AG08396 (cell line): ENCODE results near the gene OBP2B.
"Not testable (repeated sequence)": the region's sequence is repeated elsewhere in the genome, so short reads cannot be mapped to it uniquely, and the experiment has no call there.

Experiments
- DNase-seq: peaks from one replicate; pipeline ENCODE4 v3.0.0; 2012; ENCODE audit warnings: low spot score, mixed read lengths

OBP2B gene

GRCh38 chr9:133221177-133221809 is 12.2 kb upstream of the OBP2B start:
- DNase-seq, result no peak

DNA sequence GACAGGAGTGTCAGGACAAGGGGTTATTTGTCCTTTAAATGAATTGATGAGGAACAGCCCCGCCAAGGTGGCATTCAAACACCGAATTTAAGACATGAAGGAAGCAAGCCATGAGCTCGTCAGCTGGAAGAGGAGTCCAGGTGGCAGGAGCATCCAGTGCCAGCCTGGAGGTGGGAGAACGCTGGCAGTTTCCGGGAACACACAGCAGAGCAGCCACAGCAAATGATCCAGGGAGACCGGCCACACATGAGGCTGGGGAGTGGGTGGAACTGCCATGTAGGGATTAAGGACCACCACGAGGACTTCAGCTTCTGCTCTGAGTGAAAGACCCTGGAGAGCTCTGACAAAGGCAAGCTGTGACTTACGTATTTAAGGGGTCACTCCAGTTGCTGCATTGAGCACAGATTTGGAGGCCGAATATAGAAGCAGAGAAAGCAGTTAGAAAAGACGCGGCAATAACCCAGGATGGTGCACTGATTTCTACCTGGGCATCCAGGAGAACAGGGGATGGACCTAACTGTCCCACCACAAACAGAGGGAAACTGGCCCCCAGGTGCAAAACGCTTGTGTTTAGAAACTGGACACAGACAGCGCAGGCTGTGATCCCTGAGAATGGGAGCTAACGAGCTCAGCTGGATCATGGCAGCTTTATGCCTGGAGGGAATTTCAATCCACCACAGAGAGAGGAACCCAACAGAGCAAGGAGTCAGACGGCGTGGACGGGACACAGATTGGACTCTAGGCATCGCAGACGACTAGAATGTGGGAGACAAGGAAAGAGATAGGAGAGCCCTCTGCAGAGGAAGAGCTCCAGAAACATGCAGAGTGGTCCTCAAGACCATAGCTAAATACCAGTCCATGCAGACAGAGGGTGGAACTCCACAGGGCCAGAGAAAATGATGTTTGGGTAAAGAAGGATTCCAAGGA is 9.3 kb upstream of the OBP2B start:
- not testable (repeated sequence) for DNase-seq

DNA sequence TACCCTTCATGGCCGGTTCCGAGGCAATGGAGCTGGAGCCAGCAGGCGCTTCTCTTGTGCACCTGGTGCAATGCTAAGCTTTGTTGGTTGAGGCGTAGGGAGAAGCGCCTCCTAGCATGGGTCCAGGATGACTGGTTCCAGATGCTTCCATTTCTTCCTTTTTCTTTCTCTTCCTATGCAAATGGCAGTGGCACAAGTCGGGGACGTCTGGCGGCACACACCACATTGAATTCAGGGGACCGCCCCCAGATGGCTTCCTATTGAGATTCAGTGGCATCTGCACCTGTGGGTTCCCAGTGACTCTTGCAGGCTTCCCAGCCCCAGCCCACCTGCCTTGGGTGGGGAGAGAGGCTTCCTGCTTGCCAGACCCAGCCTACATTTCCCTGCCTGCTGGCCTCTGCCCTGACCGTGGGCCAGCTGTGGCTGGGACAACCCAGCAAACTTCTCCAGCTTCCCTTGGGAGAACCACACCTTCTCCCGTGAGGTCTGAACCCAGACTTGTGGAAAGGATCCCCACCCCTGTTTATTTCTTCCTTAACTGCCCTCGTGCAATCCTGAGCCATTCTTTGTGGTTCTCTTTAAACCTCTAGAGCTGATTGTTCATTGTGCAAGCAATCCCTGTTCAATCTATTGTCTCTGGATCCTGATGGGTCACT is 8.4 kb upstream of the OBP2B start:
- DNase-seq, result not testable (repeated sequence)

- not testable (repeated sequence) for DNase-seq
Observed at GRCh38 chr9:133214276-133214675, 5.2 kb upstream of the OBP2B start.

DNA sequence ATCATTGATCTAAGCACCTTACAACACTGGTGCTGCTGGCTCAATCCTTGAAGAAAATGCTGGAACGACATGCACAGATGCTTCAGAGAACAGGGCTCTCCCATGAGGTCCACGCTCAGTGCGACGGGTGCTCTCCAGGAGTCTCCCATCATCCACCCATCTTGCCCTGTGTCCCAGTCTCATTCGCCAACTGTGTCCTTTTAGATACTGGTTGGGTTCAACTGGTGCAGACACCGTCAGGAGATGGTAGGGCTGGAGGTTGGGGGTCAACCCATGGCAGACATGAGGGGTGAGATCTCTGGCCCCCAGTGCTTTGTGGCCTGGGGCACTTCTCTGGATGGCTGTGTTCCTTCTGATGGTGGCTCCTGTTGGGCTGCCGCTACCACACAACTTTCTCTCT is 1.6 kb upstream of the OBP2B start:
- no peak for DNase-seq

- no peak for DNase-seq
Observed at GRCh38 chr9:133210202-133210532, 1.1 kb upstream of the OBP2B start.

DNA sequence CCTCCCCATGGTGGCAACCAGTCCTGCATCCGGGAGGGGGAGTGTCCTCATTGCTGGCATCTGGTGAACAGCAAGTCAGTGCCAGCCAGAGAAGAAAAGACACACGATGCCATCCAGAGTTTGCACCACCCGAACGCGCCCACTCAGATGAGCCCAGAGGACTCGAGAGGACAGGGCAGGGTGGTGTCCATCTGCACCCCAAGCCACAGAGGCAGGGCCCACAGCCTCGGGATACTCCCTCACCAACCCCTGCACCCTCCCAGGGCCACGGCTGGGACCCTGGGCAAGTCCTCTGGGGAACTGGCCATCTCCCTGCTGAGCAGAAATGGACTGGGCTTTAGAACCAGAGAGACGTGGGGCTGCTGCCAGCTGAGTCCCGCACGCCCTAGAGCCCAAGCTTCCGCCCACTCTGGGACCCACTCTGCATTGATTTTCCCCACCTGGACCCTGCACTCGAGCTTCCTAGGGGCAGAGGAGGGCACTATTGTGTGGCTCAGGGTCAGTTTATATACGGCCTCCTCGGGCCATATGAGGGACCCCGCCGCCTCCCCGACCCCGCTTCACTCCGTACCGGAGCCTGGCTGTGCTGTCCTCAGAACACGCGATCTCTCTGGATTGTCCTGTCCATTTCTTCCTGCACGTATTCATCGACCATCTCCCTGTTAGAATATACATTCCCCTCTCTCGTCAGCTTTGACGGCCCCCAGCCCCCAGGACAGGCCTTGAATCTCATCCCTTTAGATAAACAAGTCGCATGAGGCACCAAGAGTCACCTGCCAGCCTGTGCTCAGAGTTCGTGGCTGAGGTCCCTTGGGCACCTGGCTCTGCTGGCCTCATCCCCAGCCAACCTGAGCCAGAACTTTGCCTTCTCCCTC is 514 bp upstream of the OBP2B start:
- DNase-seq, result not testable (repeated sequence)

- DNase-seq, result not testable (repeated sequence)
Observed at GRCh38 chr9:133208171-133208879, 725 bp downstream of the OBP2B start.

GRCh38 chr9:133207540-133208170 is 1.4 kb downstream of the OBP2B start:
- no peak for DNase-seq

DNA sequence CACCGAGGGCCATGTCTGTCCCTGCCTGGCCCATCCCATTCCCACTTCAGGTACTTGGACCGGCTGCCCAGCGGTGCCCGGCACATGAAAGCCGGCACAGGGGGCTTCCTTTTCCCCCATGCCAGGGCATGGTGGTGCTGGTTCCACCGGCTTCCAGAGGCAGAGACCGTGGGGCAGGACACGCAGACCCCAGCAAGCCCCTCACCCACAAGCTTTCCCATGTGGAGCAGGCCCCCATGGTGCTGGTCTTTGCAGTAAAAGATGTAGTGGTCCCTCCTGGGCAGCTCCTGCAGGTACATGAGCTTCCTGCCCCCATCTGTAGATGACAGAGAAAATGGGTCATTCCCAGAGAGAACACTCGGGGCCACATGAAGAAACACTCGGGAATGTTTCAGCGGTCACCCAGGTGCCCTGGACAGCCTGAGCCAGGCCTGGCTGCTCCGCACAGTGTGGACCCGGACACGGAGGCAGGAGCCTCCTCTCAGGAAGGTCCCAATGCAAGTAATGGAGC is 2.0 kb downstream of the OBP2B start:
- no peak for DNase-seq

- no peak for DNase-seq
Observed at GRCh38 chr9:133205996-133206931, 2.8 kb downstream of the OBP2B start.

DNA sequence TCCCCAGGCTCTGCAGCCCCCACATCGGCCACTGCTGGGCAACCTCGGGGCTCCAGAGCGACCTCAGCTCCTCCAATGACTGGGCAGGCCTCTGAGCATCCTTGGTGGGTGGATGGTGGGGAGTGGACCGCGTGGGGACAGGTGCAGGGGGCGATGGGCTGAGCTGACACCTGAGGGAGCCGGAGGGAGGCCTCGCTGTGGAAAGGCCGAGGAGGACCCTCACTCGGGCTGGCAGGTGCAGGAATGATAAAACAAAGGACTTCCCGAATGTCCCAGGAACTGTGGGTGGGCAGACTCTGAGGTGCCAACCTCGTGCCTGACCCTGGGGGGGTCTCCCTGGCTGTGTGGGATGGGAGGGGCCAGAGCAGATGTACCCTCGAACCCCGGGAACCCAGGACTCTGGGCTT is 3.6 kb downstream of the OBP2B start:
- DNase-seq, result not testable (repeated sequence)

DNA sequence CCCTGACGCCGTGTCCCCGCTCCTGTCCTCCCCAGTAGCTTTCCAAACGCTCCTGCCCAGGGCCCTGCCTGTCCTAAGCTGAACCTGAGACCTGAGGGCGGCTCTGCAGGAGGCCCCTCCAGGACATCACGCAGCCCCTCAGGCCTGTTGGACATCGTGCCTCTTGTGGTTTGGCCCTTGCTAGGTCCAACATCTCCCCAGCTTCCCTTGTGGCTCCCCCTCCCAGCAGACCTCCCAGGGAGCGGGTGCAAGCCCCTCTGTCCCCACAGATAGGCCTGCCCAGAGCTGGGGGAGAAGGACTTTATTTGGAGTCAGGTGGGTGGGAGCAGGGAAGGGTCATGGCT is 4.1 kb downstream of the OBP2B start:
- DNase-seq, result no peak

DNA sequence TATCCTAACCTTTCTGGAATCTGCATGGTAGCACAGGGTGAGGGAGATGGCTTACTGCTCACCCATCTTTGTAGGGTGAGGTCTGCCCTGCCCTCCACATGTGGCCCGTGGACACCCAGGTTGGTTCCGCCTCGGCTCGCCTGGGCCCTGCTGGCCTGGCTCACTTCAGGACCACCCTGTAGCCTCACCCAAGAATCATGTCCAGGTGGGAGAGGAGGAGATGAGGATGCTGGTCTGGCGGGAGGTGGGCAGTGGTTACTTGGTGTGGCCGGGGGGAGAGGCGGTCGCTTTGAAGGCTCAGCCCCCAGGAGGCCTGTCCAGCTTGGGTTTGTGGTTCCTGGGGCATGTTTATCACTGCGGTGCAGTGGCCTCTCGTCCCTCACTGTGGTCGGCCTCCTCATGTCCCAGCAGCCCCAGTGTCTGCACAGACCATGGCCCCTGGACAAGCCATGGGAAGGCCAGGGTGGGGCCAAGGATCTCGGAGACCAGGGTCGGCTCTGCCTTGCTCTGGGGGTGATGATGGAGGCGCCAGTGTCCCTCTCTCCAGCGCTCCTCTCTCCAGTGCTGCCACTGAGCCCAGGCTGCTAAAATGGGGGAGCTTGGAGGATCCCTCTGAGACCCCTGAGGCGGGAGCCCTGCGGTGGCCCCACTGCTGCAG is 4.6 kb downstream of the OBP2B start:
- no peak for DNase-seq

- DNase-seq, result no peak
Observed at GRCh38 chr9:133203506-133204075, 5.5 kb downstream of the OBP2B start.

DNA sequence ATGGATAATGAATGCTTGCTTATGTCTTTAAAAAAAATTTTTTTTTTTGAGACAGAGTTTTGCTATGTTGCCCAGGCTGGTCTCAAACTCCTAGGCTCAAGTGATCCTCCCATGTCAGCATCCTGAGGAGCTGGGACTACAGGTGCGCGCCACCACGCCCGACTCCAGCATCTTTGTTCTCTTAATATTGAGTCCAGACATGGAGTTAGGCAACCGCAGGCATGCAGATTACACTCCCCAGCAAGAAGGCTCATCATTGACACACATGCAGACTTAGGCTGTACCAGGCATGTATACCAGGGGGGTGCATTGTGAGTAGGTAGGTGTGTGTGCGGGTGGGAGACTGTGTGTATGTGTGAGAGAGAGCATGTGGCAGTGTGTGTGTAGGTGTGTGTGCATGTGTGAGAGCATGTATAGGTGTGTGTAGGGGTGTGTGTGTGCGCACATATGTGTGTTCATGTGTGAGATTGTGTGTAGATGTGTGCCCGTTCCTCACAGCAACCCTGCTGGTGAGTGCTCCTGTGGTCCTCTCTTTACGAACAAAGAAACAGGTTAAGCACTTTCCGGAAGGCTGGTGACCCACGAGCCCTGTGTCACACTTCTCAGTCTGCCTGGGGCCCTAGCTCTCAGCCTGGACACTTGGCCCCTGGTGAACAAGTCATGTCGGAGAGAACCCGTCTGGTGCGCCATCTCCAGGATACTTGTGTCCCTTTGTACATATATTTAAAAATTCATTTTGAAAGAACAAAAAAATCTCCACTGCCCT is 6.2 kb downstream of the OBP2B start:
- DNase-seq, result no peak

GRCh38 chr9:133202145-133202513 is 6.9 kb downstream of the OBP2B start:
- no peak for DNase-seq
